ENCODE measurements around the gene PHF14. TPM values are rescaled to one million over a fixed set of nuclear protein-coding genes. Genes with fewer than 3 reads are reported as not detected.

Gene PHF14
- total RNA-seq, 2 donors from 2014 or later = 52.0 to 53.1 TPM

DNA sequence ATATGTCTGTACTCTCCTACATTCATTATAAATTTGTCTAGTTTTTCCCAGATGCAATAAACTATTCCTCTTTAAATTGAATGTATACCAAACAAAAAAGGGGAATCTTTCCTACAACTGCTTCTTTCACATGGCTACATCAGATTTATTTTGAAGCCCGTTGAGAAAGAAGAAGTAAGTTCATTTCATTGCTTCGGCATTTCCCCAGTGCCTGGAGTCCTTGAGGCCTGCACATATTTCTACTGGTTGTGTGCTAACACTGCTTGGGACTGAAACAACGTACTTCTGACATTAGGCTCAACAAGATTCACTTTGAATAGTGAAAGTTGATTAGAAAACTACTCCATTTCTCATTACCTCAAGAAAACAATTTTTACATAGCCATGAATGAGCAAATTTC, 201.7 kb downstream of the PHF14 start:
- TF ChIP-seq, protein P1, sequence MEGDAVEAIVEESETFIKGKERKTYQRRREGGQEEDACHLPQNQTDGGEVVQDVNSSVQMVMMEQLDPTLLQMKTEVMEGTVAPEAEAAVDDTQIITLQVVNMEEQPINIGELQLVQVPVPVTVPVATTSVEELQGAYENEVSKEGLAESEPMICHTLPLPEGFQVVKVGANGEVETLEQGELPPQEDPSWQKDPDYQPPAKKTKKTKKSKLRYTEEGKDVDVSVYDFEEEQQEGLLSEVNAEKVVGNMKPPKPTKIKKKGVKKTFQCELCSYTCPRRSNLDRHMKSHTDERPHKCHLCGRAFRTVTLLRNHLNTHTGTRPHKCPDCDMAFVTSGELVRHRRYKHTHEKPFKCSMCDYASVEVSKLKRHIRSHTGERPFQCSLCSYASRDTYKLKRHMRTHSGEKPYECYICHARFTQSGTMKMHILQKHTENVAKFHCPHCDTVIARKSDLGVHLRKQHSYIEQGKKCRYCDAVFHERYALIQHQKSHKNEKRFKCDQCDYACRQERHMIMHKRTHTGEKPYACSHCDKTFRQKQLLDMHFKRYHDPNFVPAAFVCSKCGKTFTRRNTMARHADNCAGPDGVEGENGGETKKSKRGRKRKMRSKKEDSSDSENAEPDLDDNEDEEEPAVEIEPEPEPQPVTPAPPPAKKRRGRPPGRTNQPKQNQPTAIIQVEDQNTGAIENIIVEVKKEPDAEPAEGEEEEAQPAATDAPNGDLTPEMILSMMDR (conservative IDR thresholded peaks at IDR 0.05) = no peak
- Histone ChIP-seq H3K36me3 (ENCODE audit: control insufficient read depth, insufficient read depth, low read length) (no peaks in the 10 kb centered on the region), H3K4me3 (ENCODE audit: low read length) (no peak overlapping the region), H3K27ac (ENCODE audit: low read depth, low read length) (no peak overlapping the region), H3K9me3 (ENCODE audit: control insufficient read depth, low read length) (no peaks in the 10 kb centered on the region), H3K9ac (ENCODE audit: extremely low read depth, low read length, poor library complexity, severe bottlenecking) (no peak overlapping the region), H3K4me1 (ENCODE audit: control insufficient read depth, insufficient read depth, low read length) (peaks cover 3% of the 10 kb centered on the region), H3K27me3 (ENCODE audit: control insufficient read depth, insufficient read depth, low read length, poor library complexity, severe bottlenecking) (no peaks in the 10 kb centered on the region)
- H3K9me3 Mint-ChIP-seq = no peaks in the 10 kb centered on the region
- no peak overlapping the region for H3K27ac Mint-ChIP-seq
- H3K4me1 Mint-ChIP-seq = peaks cover 11% of the 10 kb centered on the region
- H3K36me3 Mint-ChIP-seq (ENCODE audit: low read depth) = no peaks in the 10 kb centered on the region
- peaks cover 12% of the 10 kb centered on the region for H3K27me3 Mint-ChIP-seq (ENCODE audit: insufficient read depth)
- DNase-seq = no peak
- no peak overlapping the region for H3K4me3 Mint-ChIP-seq
- 91 to 100% methylated on average over 1 to 3 of the region's 3 CpGs for WGBS, 2 experiments (ENCODE audit: insufficient coverage in 1 of 2, insufficient read length in 1 of 2)

DNA sequence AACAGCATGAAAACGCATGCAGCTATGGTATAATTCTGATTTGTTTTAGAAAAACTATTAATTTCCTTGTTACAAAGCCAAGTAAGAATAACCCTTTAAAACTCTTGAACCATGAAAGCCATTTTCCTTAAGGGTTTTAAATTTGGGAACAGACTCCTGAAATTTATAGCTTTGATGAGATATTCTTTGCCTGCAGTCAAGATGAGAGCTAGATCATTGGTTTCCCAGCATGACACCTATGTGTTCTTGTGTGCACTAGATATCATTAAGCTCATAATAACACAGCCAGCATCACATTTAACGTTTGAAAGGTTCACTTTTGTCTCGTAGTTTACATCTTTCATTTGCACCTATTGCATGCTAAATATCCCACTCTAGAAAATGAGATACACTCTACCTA, 202.2 kb downstream of the PHF14 start:
- no peaks in the 10 kb centered on the region for H3K36me3 ChIP-seq (ENCODE audit: control insufficient read depth, insufficient read depth, low read length)
- no peaks in the 10 kb centered on the region for H3K27me3 ChIP-seq (ENCODE audit: control insufficient read depth, insufficient read depth, low read length, poor library complexity, severe bottlenecking)
- no peak overlapping the region for H3K4me3 ChIP-seq (ENCODE audit: low read length)
- Mint-ChIP-seq H3K9me3 (no peaks in the 10 kb centered on the region), H3K27ac (no peak overlapping the region), H3K4me3 (no peak overlapping the region), H3K27me3 (ENCODE audit: insufficient read depth) (peaks cover 16% of the 10 kb centered on the region), H3K36me3 (ENCODE audit: low read depth) (no peaks in the 10 kb centered on the region), H3K4me1 (peaks cover 11% of the 10 kb centered on the region)
- H3K27ac ChIP-seq (ENCODE audit: low read depth, low read length) = no peak overlapping the region
- TF ChIP-seq, protein P1 (conservative IDR thresholded peaks at IDR 0.05) = no peak
- WGBS, 2 experiments (ENCODE audit: insufficient coverage in 1 of 2, insufficient read length in 1 of 2) = 74 to 91% methylated on average over 2 to 3 of the region's 3 CpGs
- H3K9ac ChIP-seq (ENCODE audit: extremely low read depth, low read length, poor library complexity, severe bottlenecking) = no peak overlapping the region
- peaks cover 3% of the 10 kb centered on the region for H3K4me1 ChIP-seq (ENCODE audit: control insufficient read depth, insufficient read depth, low read length)
- DNase-seq = no peak
- H3K9me3 ChIP-seq (ENCODE audit: control insufficient read depth, low read length) = no peaks in the 10 kb centered on the region

DNA sequence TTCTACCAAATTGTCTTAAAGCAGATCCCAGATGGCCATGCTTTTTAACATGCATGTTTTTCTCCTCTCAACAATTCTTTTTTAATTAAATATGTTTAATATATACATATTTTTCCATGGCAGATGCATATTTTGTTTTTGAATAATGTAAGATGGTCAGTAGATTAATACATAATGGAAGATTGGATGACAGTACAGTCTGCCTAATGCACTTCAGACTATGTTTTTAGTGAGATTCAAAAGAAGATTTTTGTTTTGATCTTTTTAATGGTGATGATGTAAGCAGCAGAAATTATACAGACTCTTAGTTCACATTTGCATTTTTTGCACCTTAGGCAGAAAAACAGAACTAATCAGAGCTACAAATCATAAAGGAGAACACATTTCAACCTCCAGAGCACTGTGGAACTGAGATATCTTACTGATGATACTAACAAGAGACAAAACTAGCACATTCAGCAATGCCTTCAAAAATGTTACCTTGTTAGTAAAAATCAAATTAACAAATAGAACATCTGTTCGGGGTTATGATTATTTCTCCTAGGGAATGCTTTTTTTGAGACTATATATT, 203.4 kb downstream of the PHF14 start:
- Histone ChIP-seq H3K9me3 (ENCODE audit: control insufficient read depth, low read length) (no peaks in the 10 kb centered on the region), H3K27me3 (ENCODE audit: control insufficient read depth, insufficient read depth, low read length, poor library complexity, severe bottlenecking) (no peaks in the 10 kb centered on the region), H3K9ac (ENCODE audit: extremely low read depth, low read length, poor library complexity, severe bottlenecking) (no peak overlapping the region), H3K36me3 (ENCODE audit: control insufficient read depth, insufficient read depth, low read length) (no peaks in the 10 kb centered on the region), H3K4me1 (ENCODE audit: control insufficient read depth, insufficient read depth, low read length) (no peaks in the 10 kb centered on the region), H3K4me3 (ENCODE audit: low read length) (no peak overlapping the region), H3K27ac (ENCODE audit: low read depth, low read length) (no peak overlapping the region)
- 91% methylated on average over 1 of the region's 1 CpG; no CpG with 5 or more reads in 1 of the 2 experiments for WGBS, 2 experiments (ENCODE audit: insufficient coverage in 1 of 2, insufficient read length in 1 of 2)
- H3K9me3 Mint-ChIP-seq = no peaks in the 10 kb centered on the region
- no peak overlapping the region for H3K27ac Mint-ChIP-seq
- no peak for DNase-seq
- TF ChIP-seq, protein P1 (conservative IDR thresholded peaks at IDR 0.05) = no peak
- peaks cover 25% of the 10 kb centered on the region for H3K27me3 Mint-ChIP-seq (ENCODE audit: insufficient read depth)
- no peak overlapping the region for H3K4me3 Mint-ChIP-seq
- peaks cover 6% of the 10 kb centered on the region for H3K4me1 Mint-ChIP-seq
- H3K36me3 Mint-ChIP-seq (ENCODE audit: low read depth) = no peaks in the 10 kb centered on the region
